ENCODE results near the gene RHOF. TPM values are rescaled to one million over a fixed set of nuclear protein-coding genes. Genes with fewer than 3 reads are reported as not detected.
A peak's percentile ranks its signal among the peaks of the same experiment; 100 is the strongest.

RHOF gene
- total and polyA plus RNA-seq, 2 of the 8 experiments (the other 6 are each of a cell fraction or from before 2014, with no cell fraction given) = 23.8 to 31.9 TPM

- no peaks in the 10 kb centered on the region for H3K9me3 ChIP-seq (ENCODE audit: insufficient read depth in 2 of 2, low read depth in 1 of 2, low read length in 1 of 2)
- no peak overlapping the region; the same call in 1 of the 2 replicates for H3K18ac ChIP-seq (ENCODE audit: extremely low read depth, low read length)
- WGBS, 2 experiments (ENCODE audit: extremely low coverage in 1 of 2, insufficient coverage in 1 of 2, insufficient read length in 1 of 2, insufficient replicate concordance in 2 of 2, low coverage in 1 of 2, low lambda C conversion rate in 2 of 2, missing lambda C conversion rate in 1 of 2) = 96% methylated on average over 5 of the region's 5 CpGs; no CpG with 5 or more reads in 1 of the 2 experiments
- no peak overlapping the region for H3K4ac ChIP-seq (replicated peaks; ENCODE audit: insufficient read length, low read depth, low read length)
- H3K4me3 ChIP-seq (ENCODE audit: extremely low read depth in 1 of 4, insufficient read depth in 2 of 4, low read depth in 3 of 4, low read length in 4 of 4) = no peak overlapping the region
- no peak overlapping the region for H2BK5ac ChIP-seq (ENCODE audit: low read depth, low read length)
- no peak overlapping the region for H3K56ac ChIP-seq (replicated peaks; ENCODE audit: insufficient read length, low read depth, low read length)
- no peak overlapping the region for H2BK12ac ChIP-seq (ENCODE audit: low read depth, low read length)
- FAIRE-seq = no peak
- peaks cover 5% of the 10 kb centered on the region for H3K23me2 ChIP-seq (ENCODE audit: low read depth, low read length)
- H3K9ac ChIP-seq (replicated peaks in 1 of 4; ENCODE audit: extremely low read depth in 1 of 4, low read depth in 3 of 4, low read length in 3 of 4) = no peak overlapping the region
- ChIA-PET CTCF (ENCODE audit: partially characterized antibody) (interaction anchor here (0.6 to 11.1 kb wide), 15 partner anchors 11 to 309 kb away, joined by 3 to 111 read pairs (median 5); partner anchors contain the start of genes HPD and RHOF), POLR2A (ENCODE audit: partially characterized antibody) (interaction anchor here (0.8 to 6.2 kb wide), 11 partner anchors 10 to 80 kb away, joined by 3 to 51 read pairs (median 6); partner anchors contain the start of genes CFAP251, HPD, RHOF and SETD1B)
- H3K4me2 ChIP-seq (ENCODE audit: insufficient read depth in 1 of 2, low read depth in 2 of 2, low read length in 2 of 2) = no peak overlapping the region; a peak in 1 of 4 replicates
- no peaks in the 10 kb centered on the region; a peak in 2 of 7 replicates for H3K4me1 ChIP-seq (replicated peaks in 1 of 4; ENCODE audit: control insufficient read depth in 3 of 4, insufficient read depth in 4 of 4, low read length in 3 of 4)
- H2BK20ac ChIP-seq (ENCODE audit: low read length) = no peak overlapping the region
- no peak overlapping the region for H3K27ac ChIP-seq (ENCODE audit: low read depth, low read length)
- no peaks in the 10 kb centered on the region for H3K79me1 ChIP-seq (ENCODE audit: low read depth, low read length)
- no peaks in the 10 kb centered on the region for H3K36me3 ChIP-seq (ENCODE audit: control insufficient read depth in 2 of 4, insufficient read depth in 4 of 4, low read length in 3 of 4)
- H4K5ac ChIP-seq (ENCODE audit: insufficient read length, low read depth, low read length) = no peak overlapping the region
- TF ChIP-seq FOSL1 (IDR thresholded peaks at IDR 0.05; ENCODE audit: insufficient read depth, low read depth, low read length) = 0 out of 2 replicates have a peak, but pooled peaks have one; percentile 48
- no peak for TF ChIP-seq ATF2 (IDR thresholded peaks at IDR 0.05; ENCODE audit: low read length)
- no peaks in the 10 kb centered on the region for H3K27me3 ChIP-seq (replicated peaks in 1 of 4; ENCODE audit: control insufficient read depth in 3 of 4, extremely low read depth in 1 of 4, insufficient read depth in 3 of 4, low read length in 3 of 4)
- H2AFZ ChIP-seq (ENCODE audit: low read length) = no peak overlapping the region
- no peaks in the 10 kb centered on the region for H4K20me1 ChIP-seq (replicated peaks in 1 of 2; ENCODE audit: control insufficient read depth in 1 of 2, insufficient read depth in 2 of 2, low read length in 2 of 2)
- H3K14ac ChIP-seq (ENCODE audit: insufficient read length) = no peak overlapping the region
- H2BK15ac ChIP-seq (ENCODE audit: low read length) = peak overlapping the region; percentile 88; the same call in 1 of the 2 replicates
- no peaks in the 10 kb centered on the region for H3K79me2 ChIP-seq (ENCODE audit: control insufficient read depth in 1 of 2, insufficient read depth in 2 of 2, low read length in 2 of 2)
- no peak overlapping the region for H4K91ac ChIP-seq (replicated peaks; ENCODE audit: insufficient read length, low read length)
- H2AK5ac ChIP-seq (ENCODE audit: low read depth, low read length) = no peak overlapping the region
- no peak for DNase-seq (ENCODE audit: low read depth in 1 of 2, low spot score in 2 of 2)
- H2BK120ac ChIP-seq (replicated peaks; ENCODE audit: low read depth, low read length) = no peak overlapping the region
- H3K23ac ChIP-seq (ENCODE audit: insufficient read length) = no peak overlapping the region
- H4K8ac ChIP-seq (ENCODE audit: extremely low read depth, insufficient read depth, low read length) = no peak overlapping the region
Observed at GRCh38 chr12:121838126-121838525, 44.6 kb upstream of the RHOF start.
